ENCODE results near the gene CASP8AP2.
A peak's percentile ranks its signal among the peaks of the same experiment; 100 is the strongest.

DNA sequence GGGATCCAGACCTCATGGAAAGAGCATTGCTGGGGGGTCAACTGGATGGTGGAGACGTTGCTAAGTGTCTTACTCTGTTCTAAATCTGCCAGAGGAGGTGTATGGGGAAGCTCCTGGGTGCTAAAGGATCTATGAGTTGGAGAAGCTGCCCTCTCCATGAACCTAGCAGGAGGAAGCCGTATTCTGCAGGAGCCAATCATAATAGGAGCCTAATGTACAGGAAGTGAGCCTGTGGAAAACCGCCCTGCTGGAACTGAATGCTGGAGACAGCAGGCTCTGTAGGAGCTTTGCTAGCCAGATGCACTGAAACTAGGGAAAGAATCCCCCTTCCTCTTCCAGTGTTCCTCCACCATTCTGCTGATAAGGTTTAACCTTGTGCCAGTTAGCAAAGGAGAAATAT lies 10.9 kb downstream of the CASP8AP2 start:
- TF ChIP-seq POLR2A (IDR thresholded peaks at IDR 0.05; ENCODE audit: low read depth, low read length) (no peak), POLR2AphosphoS5 (IDR thresholded peaks at IDR 0.05; ENCODE audit: insufficient read depth, low read depth, low read length) (peak; percentile 39), GATA2 (IDR thresholded peaks at IDR 0.05; ENCODE audit: insufficient read depth, insufficient read length, low read depth, low read length) (no peak)
- TF ChIP-seq, protein P1, sequence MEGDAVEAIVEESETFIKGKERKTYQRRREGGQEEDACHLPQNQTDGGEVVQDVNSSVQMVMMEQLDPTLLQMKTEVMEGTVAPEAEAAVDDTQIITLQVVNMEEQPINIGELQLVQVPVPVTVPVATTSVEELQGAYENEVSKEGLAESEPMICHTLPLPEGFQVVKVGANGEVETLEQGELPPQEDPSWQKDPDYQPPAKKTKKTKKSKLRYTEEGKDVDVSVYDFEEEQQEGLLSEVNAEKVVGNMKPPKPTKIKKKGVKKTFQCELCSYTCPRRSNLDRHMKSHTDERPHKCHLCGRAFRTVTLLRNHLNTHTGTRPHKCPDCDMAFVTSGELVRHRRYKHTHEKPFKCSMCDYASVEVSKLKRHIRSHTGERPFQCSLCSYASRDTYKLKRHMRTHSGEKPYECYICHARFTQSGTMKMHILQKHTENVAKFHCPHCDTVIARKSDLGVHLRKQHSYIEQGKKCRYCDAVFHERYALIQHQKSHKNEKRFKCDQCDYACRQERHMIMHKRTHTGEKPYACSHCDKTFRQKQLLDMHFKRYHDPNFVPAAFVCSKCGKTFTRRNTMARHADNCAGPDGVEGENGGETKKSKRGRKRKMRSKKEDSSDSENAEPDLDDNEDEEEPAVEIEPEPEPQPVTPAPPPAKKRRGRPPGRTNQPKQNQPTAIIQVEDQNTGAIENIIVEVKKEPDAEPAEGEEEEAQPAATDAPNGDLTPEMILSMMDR (IDR thresholded peaks at IDR 0.05; ENCODE audit: extremely low read depth in 1 of 2, insufficient read depth in 1 of 2, low read depth in 1 of 2, low read length in 2 of 2): no peak
- TF ChIP-seq, protein P2, sequence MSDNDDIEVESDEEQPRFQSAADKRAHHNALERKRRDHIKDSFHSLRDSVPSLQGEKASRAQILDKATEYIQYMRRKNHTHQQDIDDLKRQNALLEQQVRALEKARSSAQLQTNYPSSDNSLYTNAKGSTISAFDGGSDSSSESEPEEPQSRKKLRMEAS (IDR thresholded peaks at IDR 0.05; ENCODE audit: insufficient read depth, insufficient read length): no peak
